ENCODE results near the gene ALPL.

DNA sequence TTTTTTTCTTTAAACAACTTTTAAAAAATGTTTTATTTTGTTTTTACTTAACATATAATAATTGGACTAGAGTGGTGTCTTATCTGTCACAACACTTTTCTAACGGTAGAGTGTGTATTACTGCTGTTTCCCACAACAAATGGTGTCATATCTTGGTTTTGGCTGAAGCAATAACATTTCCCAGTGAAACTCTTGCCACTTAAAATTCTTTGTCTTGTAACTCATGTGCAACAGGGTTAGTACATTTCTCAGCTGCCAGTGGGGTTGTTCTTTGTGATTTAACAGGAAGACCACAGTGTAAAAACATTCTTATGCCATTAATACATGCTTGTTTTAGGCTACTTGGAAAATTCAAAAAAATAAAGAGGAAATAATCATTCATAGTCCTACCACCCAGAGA lies 43.5 kb downstream of the ALPL start:
- TF ChIP-seq POLR2AphosphoS5 (IDR thresholded peaks at IDR 0.05) = no peak
- no peak for TF ChIP-seq POLR2A (IDR thresholded peaks at IDR 0.05)
- TF ChIP-seq, protein P1, sequence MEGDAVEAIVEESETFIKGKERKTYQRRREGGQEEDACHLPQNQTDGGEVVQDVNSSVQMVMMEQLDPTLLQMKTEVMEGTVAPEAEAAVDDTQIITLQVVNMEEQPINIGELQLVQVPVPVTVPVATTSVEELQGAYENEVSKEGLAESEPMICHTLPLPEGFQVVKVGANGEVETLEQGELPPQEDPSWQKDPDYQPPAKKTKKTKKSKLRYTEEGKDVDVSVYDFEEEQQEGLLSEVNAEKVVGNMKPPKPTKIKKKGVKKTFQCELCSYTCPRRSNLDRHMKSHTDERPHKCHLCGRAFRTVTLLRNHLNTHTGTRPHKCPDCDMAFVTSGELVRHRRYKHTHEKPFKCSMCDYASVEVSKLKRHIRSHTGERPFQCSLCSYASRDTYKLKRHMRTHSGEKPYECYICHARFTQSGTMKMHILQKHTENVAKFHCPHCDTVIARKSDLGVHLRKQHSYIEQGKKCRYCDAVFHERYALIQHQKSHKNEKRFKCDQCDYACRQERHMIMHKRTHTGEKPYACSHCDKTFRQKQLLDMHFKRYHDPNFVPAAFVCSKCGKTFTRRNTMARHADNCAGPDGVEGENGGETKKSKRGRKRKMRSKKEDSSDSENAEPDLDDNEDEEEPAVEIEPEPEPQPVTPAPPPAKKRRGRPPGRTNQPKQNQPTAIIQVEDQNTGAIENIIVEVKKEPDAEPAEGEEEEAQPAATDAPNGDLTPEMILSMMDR (IDR thresholded peaks at IDR 0.05) = no peak

All from stomach (tissue), 4 donors.